ENCODE results near the gene MYCN.
"Not testable (repeated sequence)": the region's sequence is repeated elsewhere in the genome, so short reads cannot be mapped to it uniquely, and the experiment has no call there.

MYCN gene

GRCh38 chr2:15954761-15955160, 14.4 kb downstream of the MYCN start:
- no peak for TF ChIP-seq CTCF (IDR thresholded peaks at IDR 0.05)
- TF ChIP-seq ZFX (IDR thresholded peaks at IDR 0.05; ENCODE audit: borderline replicate concordance): no peak
- H3K27ac ChIP-seq: no peak overlapping the region

- H3K27ac ChIP-seq: no peak overlapping the region
- TF ChIP-seq CTCF (IDR thresholded peaks at IDR 0.05) (no peak), ZFX (IDR thresholded peaks at IDR 0.05; ENCODE audit: borderline replicate concordance) (no peak)
Measured at GRCh38 chr2:15955232-15955988, 15.1 kb downstream of the MYCN start.

- TF ChIP-seq CTCF (IDR thresholded peaks at IDR 0.05): no peak
- no peak overlapping the region for H3K27ac ChIP-seq
Measured at GRCh38 chr2:15956230-15956629, 15.9 kb downstream of the MYCN start.

GRCh38 chr2:15956751-15957736, 16.7 kb downstream of the MYCN start:
- TF ChIP-seq ZFX (IDR thresholded peaks at IDR 0.05; ENCODE audit: borderline replicate concordance) (no peak), CTCF (IDR thresholded peaks at IDR 0.05) (no peak)

GRCh38 chr2:15957881-15958713, 17.7 kb downstream of the MYCN start:
- no peak for TF ChIP-seq CTCF (IDR thresholded peaks at IDR 0.05)
- no peak for TF ChIP-seq ZFX (IDR thresholded peaks at IDR 0.05; ENCODE audit: borderline replicate concordance)
- no peak overlapping the region for H3K27ac ChIP-seq

More at GRCh38 chr2:15956751-15957736, 16.7 kb downstream of the MYCN start:
- no peak overlapping the region for H3K27ac ChIP-seq

- TF ChIP-seq CTCF (IDR thresholded peaks at IDR 0.05): no peak
- no peak for TF ChIP-seq ZFX (IDR thresholded peaks at IDR 0.05; ENCODE audit: borderline replicate concordance)
- no peak overlapping the region for H3K27ac ChIP-seq
Measured at GRCh38 chr2:15959331-15960153, 19.2 kb downstream of the MYCN start.

GRCh38 chr2:15960154-15960520, 19.8 kb downstream of the MYCN start:
- H3K27ac ChIP-seq: not testable (repeated sequence)

- not testable (repeated sequence) for H3K27ac ChIP-seq
Measured at GRCh38 chr2:15963109-15963976, 23.0 kb downstream of the MYCN start.
